Mesodermal cell (in vitro differentiated cells): ENCODE data around the gene HSFY1. TPM values are rescaled to one million over a fixed set of nuclear protein-coding genes. Genes with fewer than 3 reads are reported as not detected.
"Not testable (repeated sequence)": the region's sequence is repeated elsewhere in the genome, so short reads cannot be mapped to it uniquely, and the experiment has no call there.

Experiments used
- H3K27ac ChIP-seq: 2 replicates; pipeline ENCODE4 v1.7.0; 2013; ENCODE audit warnings: mild to moderate bottlenecking, low read depth, low read length, moderate library complexity; ENCODE audit not compliant: severe bottlenecking
- H3K36me3 ChIP-seq: 2 replicates; pipeline ENCODE4 v1.7.1; 2013; ENCODE audit warnings: mild to moderate bottlenecking, low read length, moderate library complexity; ENCODE audit not compliant: control insufficient read depth, insufficient read depth
- H3K4me1 ChIP-seq: one replicate; pipeline ENCODE4 v1.7.1; 2013; ENCODE audit warnings: mild to moderate bottlenecking, low read length; ENCODE audit not compliant: insufficient read depth, control insufficient read depth, poor library complexity, severe bottlenecking
- H3K4me3 ChIP-seq: 2 replicates; pipeline ENCODE4 v1.7.0; 2013; ENCODE audit warnings: low read length, control low read depth, mild to moderate bottlenecking; ENCODE audit not compliant: insufficient read depth, poor library complexity, severe bottlenecking; ENCODE audit errors: extremely low read depth
- H3K9me3 ChIP-seq: 2 replicates; pipeline ENCODE4 v1.7.1; 2013; ENCODE audit warnings: mild to moderate bottlenecking, low read length, moderate library complexity; ENCODE audit not compliant: control insufficient read depth
- WGBS, 2 experiments: methylation state at CpG; one replicate each; pipeline ENCODE4 v1.1.5; 2013; ENCODE audit warnings: missing lambda C conversion rate in 2 of 2; ENCODE audit not compliant: insufficient coverage in 2 of 2; 5-methylcytosine and 5-hydroxymethylcytosine counted together
- polyA plus RNA-seq, 2 experiments: library from polyadenylated mRNA; stranded (reverse); fragments of 50-300 nt; gene quantifications; one replicate each; pipeline ENCODE4 v1.2.3, GENCODE V29; 2013

The HSFY1 gene
- polyA plus RNA-seq (2013, experiment 1 of 2), result not detected
- polyA plus RNA-seq (2013, experiment 2 of 2), result not detected

- H3K4me1 ChIP-seq, H3K4me3 ChIP-seq, H3K36me3 ChIP-seq, H3K9me3 ChIP-seq, H3K27ac ChIP-seq: not testable (repeated sequence)
- WGBS, 2 experiments, result no CpG with 5 or more reads among the region's 1 CpG
These were observed at the start of gene HSFY1 for GRCh38 chrY:18546420-18546819. TSS of gene HSFY1 (plus strand) at chrY:18546720. CDS start at chrY:18546788, 68 bp downstream.

- not testable (repeated sequence) for H3K4me1 ChIP-seq, H3K27ac ChIP-seq, H3K36me3 ChIP-seq, H3K9me3 ChIP-seq, H3K4me3 ChIP-seq
- WGBS, 2 experiments, result no CpG with 5 or more reads among the region's 5 CpGs
These were observed 42.3 kb upstream of the HSFY1 start for GRCh38 chrY:18504266-18504665.

- H3K27ac ChIP-seq, H3K9me3 ChIP-seq, H3K4me3 ChIP-seq, H3K4me1 ChIP-seq, H3K36me3 ChIP-seq: not testable (repeated sequence)
- no CpG with 5 or more reads among the region's 2 CpGs for WGBS, 2 experiments
These were observed 15.4 kb upstream of the HSFY1 start for GRCh38 chrY:18530995-18531655.

- WGBS, 2 experiments, result no CpG with 5 or more reads among the region's 1 CpG
These were observed 7.6 kb upstream of the HSFY1 start for GRCh38 chrY:18538952-18539351.

GRCh38 chrY:18553132-18553531, 6.6 kb downstream of the HSFY1 start:
- WGBS, 2 experiments, result no CpG with 5 or more reads among the region's 3 CpGs
- not testable (repeated sequence) for H3K27ac ChIP-seq, H3K36me3 ChIP-seq, H3K4me1 ChIP-seq, H3K4me3 ChIP-seq, H3K9me3 ChIP-seq

More at GRCh38 chrY:18538952-18539351, 7.6 kb upstream of the HSFY1 start:
- H3K4me1 ChIP-seq, H3K27ac ChIP-seq, H3K4me3 ChIP-seq, H3K9me3 ChIP-seq, H3K36me3 ChIP-seq: not testable (repeated sequence)

- not testable (repeated sequence) for H3K27ac ChIP-seq
- no CpG with 5 or more reads among the region's 3 CpGs for WGBS, 2 experiments
These were observed 19.4 kb downstream of the HSFY1 start for GRCh38 chrY:18565915-18566314.

More at GRCh38 chrY:18565915-18566314, 19.4 kb downstream of the HSFY1 start:
- H3K4me3 ChIP-seq, H3K36me3 ChIP-seq, H3K4me1 ChIP-seq, H3K9me3 ChIP-seq: not testable (repeated sequence)
